Activated B cell treated with CpG ODN at 0.5 μM for 24 hours (primary cell): ENCODE measurements around the gene CHMP4B. TPM values are rescaled to one million over a fixed set of nuclear protein-coding genes. Genes with fewer than 3 reads are reported as not detected.

Source experiments
- ATAC-seq: fragments of 200-7000 bp; cut with Tn5 transposase; one replicate; pipeline ENCODE4 v1.10.0; 2021; ENCODE audit warnings: low read depth, mild to moderate bottlenecking, moderate library complexity
- CTCF ChIA-PET: fragments of 350-600 bp; sonication (Branson Sonifier 250); formaldehyde crosslinking; loops from one replicate; lab custom pipeline; 2021; ENCODE audit warnings: antibody characterized with exemption; lab: Charles Lee
- POLR2A ChIA-PET: fragments of 350-600 bp; sonication (Branson Sonifier 250); formaldehyde crosslinking; loops from one replicate; lab custom pipeline; 2021; ENCODE audit warnings: antibody characterized with exemption; lab: Charles Lee
- DNase-seq: peaks from one replicate; pipeline ENCODE4 v3.0.0; 2022
- H3K27ac Mint-ChIP-seq: one replicate; pipeline ENCODE4 v1.8.0; 2020; ENCODE audit warnings: mixed read lengths
- H3K27me3 Mint-ChIP-seq: one replicate; pipeline ENCODE4 v1.8.0; 2021; ENCODE audit warnings: mixed read lengths
- H3K36me3 Mint-ChIP-seq: one replicate; pipeline ENCODE4 v1.8.0; 2021; ENCODE audit warnings: low read depth, mixed read lengths
- H3K4me1 Mint-ChIP-seq: one replicate; pipeline ENCODE4 v1.8.0; 2021; ENCODE audit warnings: mixed read lengths
- H3K4me3 Mint-ChIP-seq: one replicate; pipeline ENCODE4 v1.8.0; 2020; ENCODE audit warnings: mild to moderate bottlenecking, mixed read lengths
- H3K9me3 Mint-ChIP-seq: one replicate; pipeline ENCODE4 v1.8.0; 2020; ENCODE audit warnings: mixed read lengths
- intact Hi-C: fragments of 100-400 bp; cut with micrococcal nuclease; formaldehyde crosslinking; loops from one replicate; pipeline ENCODE4 v1.15.1; 2024
- total RNA-seq: library from RNA; stranded (reverse); gene quantifications from 2 replicates; pipeline ENCODE4 v1.2.3, GENCODE V29; 2022
- TF ChIP-seq, protein P1 (sequence below): fragments of 200-600 bp; IDR thresholded peaks from one replicate; pipeline ENCODE4 v1.8.0; 2022; ENCODE audit warnings: antibody characterized with exemption, mild to moderate bottlenecking

CHMP4B gene
- total RNA-seq, 1 donor from 2014 or later: 116 TPM

DNA sequence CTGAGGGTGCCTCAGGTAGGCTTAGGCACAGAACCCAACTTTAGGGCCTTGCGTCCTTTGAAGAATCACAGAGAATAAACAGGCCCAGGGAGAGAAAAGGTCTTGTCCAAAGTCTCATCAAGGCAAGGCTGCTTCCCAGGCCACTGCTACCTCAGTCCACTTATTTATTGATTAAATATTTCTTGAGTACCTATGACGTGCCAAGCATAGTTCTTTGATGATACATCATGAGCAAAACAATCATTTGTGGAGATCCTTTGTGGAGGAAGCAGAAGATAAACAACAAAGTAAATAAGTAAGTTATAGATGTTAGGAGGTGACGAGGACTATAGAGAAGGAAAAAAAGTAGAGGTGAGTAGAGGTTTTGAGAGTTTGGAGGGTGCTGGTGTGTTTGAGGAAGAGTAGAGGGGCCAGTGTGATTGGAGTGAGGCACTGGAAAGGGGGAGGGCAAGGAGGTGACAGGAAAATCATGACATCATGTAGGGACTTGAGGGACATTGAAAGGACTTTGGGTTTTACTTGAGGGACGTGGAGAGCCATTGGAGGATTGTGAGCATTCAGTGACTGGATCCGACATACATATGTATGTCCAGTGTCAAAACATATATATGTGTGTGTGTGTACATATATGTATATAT lies 14.1 kb upstream of the CHMP4B start:
- Mint-ChIP-seq H3K9me3 (no peaks in the 10 kb centered on the region), H3K4me3 (no peak overlapping the region), H3K27ac (no peak overlapping the region), H3K27me3 (no peaks in the 10 kb centered on the region), H3K36me3 (peaks cover under 1% of the 10 kb centered on the region), H3K4me1 (peaks cover 6% of the 10 kb centered on the region)
- POLR2A ChIA-PET: no interaction called here
- CTCF ChIA-PET: no interaction called here
- TF ChIP-seq, protein P1, sequence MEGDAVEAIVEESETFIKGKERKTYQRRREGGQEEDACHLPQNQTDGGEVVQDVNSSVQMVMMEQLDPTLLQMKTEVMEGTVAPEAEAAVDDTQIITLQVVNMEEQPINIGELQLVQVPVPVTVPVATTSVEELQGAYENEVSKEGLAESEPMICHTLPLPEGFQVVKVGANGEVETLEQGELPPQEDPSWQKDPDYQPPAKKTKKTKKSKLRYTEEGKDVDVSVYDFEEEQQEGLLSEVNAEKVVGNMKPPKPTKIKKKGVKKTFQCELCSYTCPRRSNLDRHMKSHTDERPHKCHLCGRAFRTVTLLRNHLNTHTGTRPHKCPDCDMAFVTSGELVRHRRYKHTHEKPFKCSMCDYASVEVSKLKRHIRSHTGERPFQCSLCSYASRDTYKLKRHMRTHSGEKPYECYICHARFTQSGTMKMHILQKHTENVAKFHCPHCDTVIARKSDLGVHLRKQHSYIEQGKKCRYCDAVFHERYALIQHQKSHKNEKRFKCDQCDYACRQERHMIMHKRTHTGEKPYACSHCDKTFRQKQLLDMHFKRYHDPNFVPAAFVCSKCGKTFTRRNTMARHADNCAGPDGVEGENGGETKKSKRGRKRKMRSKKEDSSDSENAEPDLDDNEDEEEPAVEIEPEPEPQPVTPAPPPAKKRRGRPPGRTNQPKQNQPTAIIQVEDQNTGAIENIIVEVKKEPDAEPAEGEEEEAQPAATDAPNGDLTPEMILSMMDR: no peak
- ATAC-seq: no peak
- intact Hi-C loops: no loop called here
- DNase-seq: no peak

DNA sequence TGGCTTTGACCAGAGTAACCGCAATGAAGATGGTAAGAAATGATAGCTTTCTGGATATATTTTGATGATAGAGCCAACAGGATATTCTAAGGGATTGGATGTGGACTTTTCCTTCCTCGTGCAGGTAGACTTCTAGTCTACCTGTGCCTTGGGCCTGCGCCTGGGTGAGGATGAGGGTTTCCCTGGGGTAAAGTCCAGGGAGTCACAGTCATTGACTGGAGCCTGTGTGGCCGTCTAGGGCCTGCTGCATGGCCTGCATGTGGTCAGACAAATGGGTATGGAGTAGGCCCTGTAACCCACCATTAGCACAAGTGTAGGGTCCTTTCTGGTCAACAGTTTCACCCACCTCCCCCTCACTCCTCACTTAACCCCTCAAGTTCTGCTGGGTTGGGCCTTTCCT lies 12.7 kb upstream of the CHMP4B start:
- ATAC-seq: no peak
- TF ChIP-seq, protein P1: no peak
- Mint-ChIP-seq H3K27me3 (no peaks in the 10 kb centered on the region), H3K4me1 (peaks cover under 1% of the 10 kb centered on the region), H3K9me3 (no peaks in the 10 kb centered on the region), H3K4me3 (no peak overlapping the region), H3K36me3 (no peaks in the 10 kb centered on the region), H3K27ac (no peak overlapping the region)
- no peak for DNase-seq
- intact Hi-C loops: no loop called here
- CTCF ChIA-PET: no interaction called here
- POLR2A ChIA-PET: no interaction called here

DNA sequence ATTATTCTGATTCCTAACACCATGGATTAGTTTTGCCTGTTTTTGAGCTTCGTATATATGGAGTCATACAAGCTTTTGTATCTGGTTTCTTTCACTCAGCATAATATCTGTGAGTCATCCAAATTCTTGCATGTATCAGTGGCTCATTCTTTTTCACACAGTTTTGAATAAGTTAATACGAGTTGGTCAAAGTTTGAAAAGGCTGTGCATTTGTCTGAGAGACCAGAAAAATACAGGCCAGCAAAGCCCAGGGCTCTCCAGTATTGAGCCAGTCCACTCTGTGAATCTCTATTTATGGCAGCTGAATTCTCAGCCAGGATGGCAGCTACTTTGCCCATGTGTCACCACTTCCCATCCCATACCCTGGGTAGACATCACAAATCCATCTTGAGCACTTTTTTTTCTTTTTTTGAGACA lies 7.2 kb upstream of the CHMP4B start:
- intact Hi-C loops: no loop called here
- H3K27me3 Mint-ChIP-seq: no peaks in the 10 kb centered on the region
- ChIA-PET CTCF (no interaction called here), POLR2A (no interaction called here)
- DNase-seq: no peak
- ATAC-seq: no peak
- no peaks in the 10 kb centered on the region for H3K9me3 Mint-ChIP-seq
- H3K4me1 Mint-ChIP-seq: no peaks in the 10 kb centered on the region
- H3K4me3 Mint-ChIP-seq: no peak overlapping the region
- no peak overlapping the region for H3K27ac Mint-ChIP-seq
- TF ChIP-seq, protein P1: no peak
- H3K36me3 Mint-ChIP-seq: no peaks in the 10 kb centered on the region

DNA sequence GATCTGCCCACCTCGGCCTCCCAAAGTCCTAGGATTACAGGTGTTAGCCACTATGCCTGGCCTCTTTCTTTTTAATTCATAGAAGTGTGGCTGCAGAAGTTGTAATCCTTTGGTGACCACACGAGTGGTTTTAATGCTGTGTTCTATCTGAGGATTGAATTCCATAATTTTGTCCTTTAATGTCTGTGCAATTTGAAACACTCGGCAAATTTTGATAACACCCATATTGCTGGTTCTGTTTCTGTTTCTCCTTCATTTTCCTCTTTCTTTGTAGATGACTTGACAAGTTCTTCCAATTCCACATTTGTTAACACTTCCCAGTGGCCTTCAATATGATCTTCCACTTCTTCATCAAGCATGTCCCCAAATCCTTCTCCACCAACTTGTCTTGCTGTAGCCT lies 2.8 kb upstream of the CHMP4B start:
- Mint-ChIP-seq H3K27me3 (no peaks in the 10 kb centered on the region), H3K4me3 (no peak overlapping the region), H3K4me1 (peaks cover 17% of the 10 kb centered on the region), H3K36me3 (peaks cover 20% of the 10 kb centered on the region), H3K27ac (no peak overlapping the region), H3K9me3 (no peaks in the 10 kb centered on the region)
- CTCF ChIA-PET: interaction anchor here (1.2 kb wide), 1 partner anchor 29 kb away, joined by 3 read pairs; no protein-coding TSS in a partner anchor
- ATAC-seq (no peak), DNase-seq (no peak)
- TF ChIP-seq, protein P1: no peak
- POLR2A ChIA-PET: interaction anchor here (0.7 kb wide), 2 partner anchors 13 to 131 kb away, joined by 4 to 10 read pairs; no protein-coding TSS in a partner anchor
- intact Hi-C loops: no loop called here

DNA sequence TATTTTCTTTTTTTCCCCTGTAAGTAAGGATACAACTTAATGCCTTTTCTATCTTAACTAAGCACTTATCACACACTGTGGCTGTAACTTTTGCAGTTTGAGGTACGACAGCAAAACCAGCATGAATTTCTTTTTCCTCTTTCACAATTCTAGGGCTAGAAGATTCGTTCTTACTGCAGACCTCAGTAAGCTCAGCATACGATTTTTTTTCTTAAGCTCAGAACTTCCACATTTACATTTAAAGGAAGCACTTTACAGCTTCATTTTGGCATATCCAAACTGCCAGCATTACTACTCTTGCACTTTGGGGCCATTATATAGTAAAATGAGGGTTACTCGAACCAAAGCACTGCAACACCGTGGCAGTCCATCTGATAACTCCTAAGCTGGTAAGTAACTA lies 889 bp upstream of the CHMP4B start:
- ATAC-seq (no peak), DNase-seq (no peak)
- H3K9me3 Mint-ChIP-seq: no peaks in the 10 kb centered on the region
- TF ChIP-seq, protein P1: no peak
- no peaks in the 10 kb centered on the region for H3K27me3 Mint-ChIP-seq
- ChIA-PET POLR2A (interaction anchor here (0.7 to 4.0 kb wide), 6 partner anchors 8 to 212 kb away, joined by 3 to 40 read pairs (median 4); partner anchors contain the start of gene RALY), CTCF (interaction anchor here (0.9 to 1.4 kb wide), 2 partner anchors 16 to 77 kb away, joined by 3 to 6 read pairs; no protein-coding TSS in a partner anchor)
- no peak overlapping the region for H3K27ac Mint-ChIP-seq
- intact Hi-C loops: loop anchor here (2.0 to 5.0 kb wide), 6 partner anchors 17 to 1337 kb away; partner anchors contain the start of genes E2F1, EDEM2 and TRPC4AP
- no peak overlapping the region for H3K4me3 Mint-ChIP-seq
- peaks cover 36% of the 10 kb centered on the region for H3K4me1 Mint-ChIP-seq
- peaks cover 27% of the 10 kb centered on the region for H3K36me3 Mint-ChIP-seq
